H1 (cell line): ENCODE data around the gene AOPEP. TPM values are rescaled to one million over a fixed set of nuclear protein-coding genes. Genes with fewer than 3 reads are reported as not detected.

Experiments
- CHD7 ChIP-seq: fragments of 300-600 bp; sonication (generic); IDR thresholded peaks from 2 replicates; pipeline ENCODE4 v1.7.1; 2012; ENCODE audit warnings: low read length, moderate library complexity, mild to moderate bottlenecking, inconsistent platforms; ENCODE audit not compliant: insufficient replicate concordance
- EGR1 ChIP-seq: IDR thresholded peaks from 2 replicates; pipeline ENCODE4 v1.6.1; 2011; ENCODE audit warnings: low read depth, low read length, borderline replicate concordance
- JUN ChIP-seq: IDR thresholded peaks from 2 replicates; pipeline ENCODE4 v1.6.1; 2011; ENCODE audit warnings: low read depth, mild to moderate bottlenecking, improper control_type of control experiment, low read length
- RFX5 ChIP-seq: IDR thresholded peaks from 2 replicates; pipeline ENCODE4 v1.6.1; 2011; ENCODE audit warnings: low read depth, low read length, improper control_type of control experiment, borderline replicate concordance
- RXRA ChIP-seq: IDR thresholded peaks from 2 replicates; pipeline ENCODE4 v1.6.1; 2011; ENCODE audit warnings: low read depth, mild to moderate bottlenecking, low read length, moderate library complexity; ENCODE audit not compliant: insufficient read depth
- SIN3A ChIP-seq, 2 experiments: IDR thresholded peaks in 1 of 2; conservative IDR thresholded peaks in 1 of 2; 2 replicates each; pipeline ENCODE4 v1.6.1; 2011 to 2012; ENCODE audit warnings: low read length in 2 of 2, improper control_type of control experiment in 1 of 2, low read depth in 1 of 2, mild to moderate bottlenecking in 1 of 2
- SP2 ChIP-seq: IDR thresholded peaks from 2 replicates; pipeline ENCODE4 v1.6.1; 2012; ENCODE audit warnings: mild to moderate bottlenecking, low read length, inconsistent platforms
- TAF7 ChIP-seq: optimal IDR thresholded peaks from 2 replicates; pipeline ENCODE3; 2011; ENCODE audit warnings: low read depth, mild to moderate bottlenecking, inconsistent platforms, low read length, moderate library complexity, borderline replicate concordance
- polyA plus RNA-seq, 7 experiments: library from polyadenylated mRNA; depleted of rRNA in 3 of 7; stranded (reverse) in 5 of 7; unstranded in 2 of 7; fragments of >200 nt in 5 of 7; fragments of 200-250 nt in 2 of 7; gene quantifications; 1 replicate in 5 of 7; 2 replicates in 1 of 7; 4 replicates in 1 of 7; pipeline versions ENCODE4 v1.2.1 to v1.2.3, GENCODE V29; 2011 to 2013; ENCODE audit warnings: missing spikeins in 2 of 7, mixed read lengths in 2 of 7
- total RNA-seq: library from RNA; stranded (reverse); fragmentation: NEBNext Ultra II Directional; extraction: Animal tissue kit (Norgen Biotek cat#: 25700); gene quantifications from 2 replicates; pipeline ENCODE4 v1.2.1, GENCODE V29; 2021

Gene AOPEP
- total and polyA plus RNA-seq, 2 of the 8 experiments (the other 6 are each of a cell fraction or from before 2014, with no cell fraction given) = 6.1 to 14.3 TPM

- TF ChIP-seq TAF7 = no peak
- no peak for TF ChIP-seq SIN3A (conservative IDR thresholded peaks at IDR 0.05 in 1 of 2, IDR thresholded peaks at IDR 0.05 in 1 of 2; ENCODE audit: low read depth in 1 of 2, low read length in 2 of 2)
- no peak for TF ChIP-seq JUN
- no peak for TF ChIP-seq EGR1
- TF ChIP-seq RXRA = no peak
- no peak for TF ChIP-seq CHD7
- no peak for TF ChIP-seq RFX5
- no peak for TF ChIP-seq SP2
Measured at GRCh38 chr9:95090023-95090791, 363.7 kb downstream of the AOPEP start (continued).
